DMS 273 (cell line): ENCODE measurements around the gene CSF1R.

Experiments used
- DNase-seq: peaks from one replicate; lab custom pipeline; 2025; ENCODE audit not compliant: unreplicated experiment; lab: John Stamatoyannopoulos, UW

The CSF1R gene

DNA sequence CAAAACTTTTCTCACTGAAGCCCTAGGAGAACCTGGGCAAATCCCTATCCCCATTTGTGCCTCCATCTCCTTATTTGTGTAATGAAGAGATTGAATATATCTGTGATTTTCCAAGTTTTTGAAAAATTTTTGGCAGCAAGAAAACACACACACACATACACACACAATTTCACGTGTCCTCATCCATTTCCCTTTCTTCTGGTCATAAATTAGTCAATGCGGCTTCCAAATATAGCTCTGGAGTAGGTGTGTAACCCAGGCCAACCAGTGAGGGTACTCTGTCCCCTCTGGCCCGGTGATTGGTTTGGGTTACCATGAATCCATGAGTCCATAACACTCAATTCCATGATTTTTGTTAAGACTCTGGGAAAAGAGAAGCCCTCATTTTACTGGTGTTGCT is 12.7 kb downstream of the CSF1R start:
- DNase-seq: no peak

DNA sequence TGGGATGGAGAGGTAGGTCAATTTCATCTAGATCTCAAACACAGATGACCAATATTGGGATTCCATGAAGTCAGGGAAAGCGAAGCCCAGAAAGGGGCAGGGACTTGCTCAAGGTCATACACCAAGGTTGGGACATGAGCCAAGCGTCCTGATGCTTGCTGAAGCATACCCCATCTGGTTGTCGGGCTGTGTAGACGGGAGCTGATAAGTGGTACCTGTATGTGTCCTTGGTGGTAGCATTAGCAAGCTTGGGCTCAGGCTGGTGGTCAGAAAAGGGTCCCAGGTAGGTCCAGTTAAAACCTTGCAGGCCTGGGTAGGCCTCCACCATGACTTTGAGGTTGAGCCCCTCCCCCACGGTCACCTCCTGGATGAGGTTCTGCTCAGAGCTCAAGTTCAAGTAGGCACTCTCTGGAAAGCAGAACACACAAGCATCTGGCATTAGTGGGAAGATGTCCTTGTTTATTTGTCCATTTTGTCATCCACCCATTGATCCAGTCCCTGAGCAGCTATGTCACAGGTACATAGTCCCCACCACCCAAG is 13.2 kb downstream of the CSF1R start:
- DNase-seq: no peak

DNA sequence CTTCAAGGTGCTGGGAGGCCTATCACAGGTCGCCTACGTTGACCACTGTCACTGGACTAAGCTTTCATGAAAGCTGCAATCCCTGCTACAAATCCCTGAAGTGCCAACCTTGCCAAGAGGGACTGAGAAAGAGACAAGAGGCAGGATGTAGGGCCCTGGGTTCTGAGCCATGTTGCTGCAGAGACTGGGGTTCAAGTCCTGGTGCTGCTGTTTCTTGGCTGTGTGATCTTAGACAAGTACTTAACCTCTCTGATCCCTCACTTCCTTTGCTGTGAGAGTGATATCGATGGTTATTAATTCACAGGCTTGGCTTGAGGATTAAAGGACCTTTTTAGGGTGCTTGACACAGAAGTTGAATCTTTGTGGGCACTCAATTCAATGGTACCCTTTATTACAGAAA is 15.5 kb downstream of the CSF1R start:
- DNase-seq: no peak

DNA sequence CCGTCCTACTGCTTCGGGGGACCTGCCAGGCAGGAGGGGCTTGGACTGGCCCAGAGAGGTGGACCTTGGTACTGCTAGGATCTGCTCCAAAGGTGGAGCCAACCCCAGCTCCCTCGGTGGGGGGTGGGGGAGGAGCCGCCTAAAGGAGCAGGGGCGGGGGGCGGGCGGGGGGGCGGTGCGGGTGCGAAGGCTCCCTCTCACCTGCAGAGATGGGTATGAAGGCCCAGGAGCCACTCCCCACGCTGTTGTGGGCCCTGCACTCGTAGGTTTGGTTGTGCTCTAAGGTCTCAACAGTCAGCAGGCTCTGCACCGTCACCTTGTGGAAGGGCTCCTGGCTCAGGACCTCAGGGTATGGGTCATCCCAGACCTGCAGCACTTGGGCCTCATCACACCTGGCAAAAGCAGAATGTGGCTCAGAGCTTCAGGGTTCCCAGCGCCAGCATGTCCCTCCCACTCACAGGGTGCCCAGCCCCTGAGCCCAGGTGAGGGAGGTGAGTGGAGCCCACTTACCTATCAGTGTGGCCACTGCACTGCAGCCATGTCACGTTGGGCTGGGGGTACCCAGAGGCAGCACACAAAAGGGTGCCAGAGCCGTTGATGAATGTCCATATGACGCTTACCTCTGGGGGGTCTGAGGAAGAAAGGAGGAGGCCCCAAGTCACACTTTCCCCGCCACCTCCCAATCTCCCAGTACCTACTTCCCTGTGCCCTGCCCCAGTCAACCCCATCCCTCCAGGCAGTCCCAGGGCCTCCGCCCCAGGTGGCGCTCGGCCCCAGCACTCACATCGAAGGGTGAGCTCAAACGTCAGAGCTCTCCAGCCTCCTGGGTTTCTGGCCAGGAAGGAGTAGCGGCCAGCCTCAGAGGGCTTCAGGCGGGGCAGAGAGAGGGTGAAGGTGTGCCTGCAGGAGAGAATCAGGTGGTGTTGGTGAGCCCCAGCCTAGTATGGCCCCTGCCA is 16.4 kb downstream of the CSF1R start:
- no peak for DNase-seq

DNA sequence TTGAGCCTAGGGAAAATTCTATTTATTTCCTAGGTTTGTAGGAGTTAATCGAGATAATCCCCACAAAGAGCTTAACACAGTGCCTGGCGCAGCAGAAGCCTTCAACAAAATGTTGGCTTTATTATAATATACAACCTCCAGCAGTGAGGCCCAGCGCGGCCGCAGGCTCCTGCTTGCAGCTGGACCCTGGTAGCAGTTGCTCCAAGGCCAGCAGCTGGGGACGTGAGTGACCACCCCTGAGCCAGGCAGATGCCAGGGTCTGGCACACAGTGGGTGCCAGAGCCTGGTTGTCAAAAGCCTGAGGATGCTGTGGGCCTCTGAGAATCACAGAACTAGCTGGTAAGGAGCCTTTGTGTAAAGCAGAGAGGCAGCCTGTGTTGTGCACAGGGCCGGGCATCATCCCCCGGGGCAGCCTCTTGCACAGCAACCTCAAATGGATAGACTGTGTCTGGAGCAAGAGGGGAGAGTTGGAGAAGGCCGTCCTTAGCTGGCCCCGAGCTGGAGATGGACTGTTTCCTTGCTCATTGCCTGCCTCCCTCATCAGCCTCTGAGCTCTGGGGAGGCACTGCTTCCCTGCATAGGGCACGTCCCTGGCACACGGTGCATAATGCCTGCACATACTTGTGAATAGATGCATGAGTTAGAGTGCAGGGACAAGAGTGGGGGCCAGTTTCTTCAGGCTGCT is 17.3 kb downstream of the CSF1R start:
- no peak for DNase-seq

DNA sequence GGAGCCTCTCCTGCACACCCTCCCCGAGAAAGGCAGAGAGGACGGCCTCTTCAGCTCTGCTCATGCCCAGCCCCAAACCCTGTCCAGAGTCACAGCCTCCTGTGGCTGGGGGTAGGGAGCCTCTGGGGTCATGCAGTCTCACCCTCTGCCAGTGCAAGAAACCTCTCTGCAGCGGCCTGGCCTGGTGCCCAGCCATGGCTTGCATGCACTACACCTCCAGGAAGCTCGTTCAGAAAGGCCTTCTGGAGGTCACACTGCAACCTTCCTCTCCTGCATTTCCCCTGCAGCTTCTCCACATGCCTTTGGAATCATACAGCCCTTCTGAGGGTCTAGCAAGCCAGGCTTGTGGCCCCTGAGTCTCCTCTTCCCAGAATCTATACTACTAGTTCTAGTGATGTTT is 17.9 kb downstream of the CSF1R start:
- DNase-seq: no peak

DNA sequence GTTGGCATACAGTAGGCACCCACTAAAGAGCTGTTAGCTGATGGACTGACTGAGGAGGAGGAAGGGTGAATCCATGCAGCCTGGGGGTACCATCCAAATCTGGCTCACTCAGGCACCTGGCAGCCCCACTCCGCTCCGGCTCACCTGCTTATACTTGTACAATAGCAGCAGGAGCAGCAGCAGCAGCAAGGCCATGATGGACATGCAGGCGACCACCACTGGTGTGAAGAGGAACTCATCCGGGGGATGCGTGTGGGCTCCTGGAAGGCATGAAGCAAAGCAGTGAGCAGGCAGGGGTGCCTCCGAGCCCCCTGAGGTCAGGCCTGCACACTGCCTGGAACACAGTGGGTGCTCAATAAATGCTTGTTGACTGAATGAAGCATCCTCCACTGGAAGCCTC is 18.3 kb downstream of the CSF1R start:
- DNase-seq: no peak

DNA sequence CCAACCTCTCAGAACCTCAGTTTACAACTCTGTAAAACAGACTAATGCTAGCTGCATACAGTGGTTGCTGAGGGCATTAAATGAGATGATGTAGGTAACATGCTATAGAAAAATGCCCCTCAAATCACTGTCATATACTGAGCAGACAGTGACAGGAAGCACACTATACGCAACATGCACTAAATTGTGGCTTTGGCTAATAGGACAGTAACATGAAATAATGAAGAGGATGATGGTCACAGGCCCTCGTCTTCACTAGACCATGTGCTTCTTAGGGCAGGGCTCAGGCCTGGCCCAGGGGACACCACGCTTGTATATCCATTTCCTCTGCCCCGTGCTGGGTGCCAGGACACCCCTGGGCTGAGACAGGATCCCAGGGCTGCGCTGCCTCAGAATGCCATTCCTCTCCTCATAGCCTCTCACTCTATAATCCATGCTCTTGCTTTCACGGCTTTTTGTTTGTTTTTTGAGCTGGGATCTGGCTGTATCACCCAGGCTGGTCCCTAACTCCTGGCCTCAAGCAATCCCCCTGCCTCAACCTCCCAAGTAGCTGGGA is 18.9 kb downstream of the CSF1R start:
- DNase-seq: no peak

DNA sequence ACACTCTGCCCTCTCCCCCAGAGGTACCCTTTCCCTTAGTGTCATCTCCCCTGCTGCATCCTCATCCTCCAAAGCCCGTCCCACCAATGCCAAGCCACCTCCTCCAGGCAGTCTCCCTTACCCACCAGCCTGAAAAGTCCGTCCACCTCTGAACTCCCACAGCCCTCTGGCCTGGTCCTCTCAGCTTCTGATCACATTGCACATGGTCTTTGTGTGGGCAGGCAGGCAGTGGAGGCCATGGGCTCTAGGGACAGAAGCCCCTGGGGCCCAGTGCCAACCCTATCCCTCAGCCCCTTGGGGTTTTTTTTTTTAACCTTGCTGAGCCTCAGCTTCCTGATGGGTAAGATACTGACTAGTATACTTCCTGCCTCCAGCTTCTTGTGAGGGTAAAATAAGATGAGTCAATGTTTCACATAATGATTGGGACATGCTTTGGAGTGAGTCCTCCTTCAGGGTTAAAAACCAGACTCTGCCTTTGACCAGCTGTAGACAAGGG is 19.4 kb downstream of the CSF1R start:
- DNase-seq: no peak

DNA sequence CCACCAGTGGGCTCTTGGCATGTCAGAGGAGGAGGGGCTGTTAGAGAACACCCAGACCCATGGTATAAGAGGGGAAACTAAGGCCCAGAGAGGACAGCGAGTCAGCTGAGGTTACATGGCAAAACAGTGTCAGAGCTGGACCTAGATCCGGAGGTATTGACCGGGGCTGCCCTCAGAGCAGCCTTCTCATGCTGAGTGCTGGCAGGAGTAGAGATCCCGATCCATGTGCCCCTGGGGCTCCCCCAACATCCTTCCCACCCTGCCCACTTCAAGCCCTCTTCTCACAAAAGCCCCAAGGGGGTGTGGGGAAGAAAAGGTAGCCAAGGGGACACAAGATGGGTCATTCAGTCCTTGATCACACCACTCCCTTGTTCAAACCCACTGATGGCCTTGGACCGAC is 19.9 kb downstream of the CSF1R start:
- DNase-seq: no peak

DNA sequence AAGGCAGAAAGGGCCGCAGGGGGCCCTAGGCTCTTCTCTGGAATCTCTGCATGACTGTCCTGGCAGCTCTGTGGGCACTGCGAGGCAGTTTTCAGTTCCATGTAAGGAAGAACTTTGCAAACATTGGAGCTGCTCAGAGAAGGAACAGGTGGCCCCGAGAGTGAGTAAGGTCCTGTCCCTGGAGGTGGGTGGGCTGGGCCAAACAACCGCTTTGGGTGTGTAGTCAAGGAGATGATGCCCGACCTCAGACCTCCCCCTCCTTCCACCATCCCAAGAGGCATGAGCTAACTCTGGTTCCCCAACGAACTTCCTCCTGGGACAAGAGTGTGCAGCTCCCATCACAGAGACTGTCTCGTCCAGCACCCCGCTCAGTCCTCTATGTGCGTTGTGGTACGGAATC is 20.5 kb downstream of the CSF1R start:
- no peak for DNase-seq

DNA sequence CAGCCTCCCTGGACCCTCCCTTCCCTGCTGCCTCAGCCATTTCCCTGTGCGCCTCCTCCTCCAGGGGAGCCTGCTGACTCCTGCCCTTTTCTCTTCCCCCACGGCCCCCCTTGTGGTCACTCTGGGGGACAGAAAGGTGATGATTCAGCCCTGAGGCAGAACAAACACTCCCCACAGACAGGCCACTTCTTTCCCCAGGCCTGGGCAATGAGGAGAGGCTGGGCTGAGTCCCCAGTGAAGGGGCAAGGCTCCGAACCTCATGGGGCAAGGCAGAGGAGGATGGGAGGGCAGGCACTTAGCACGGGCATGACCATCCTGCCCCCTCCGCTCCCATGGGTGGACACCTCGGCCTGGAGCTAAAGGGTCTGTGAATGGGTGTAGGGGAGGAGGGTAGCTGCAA is 21.0 kb downstream of the CSF1R start:
- DNase-seq: no peak

DNA sequence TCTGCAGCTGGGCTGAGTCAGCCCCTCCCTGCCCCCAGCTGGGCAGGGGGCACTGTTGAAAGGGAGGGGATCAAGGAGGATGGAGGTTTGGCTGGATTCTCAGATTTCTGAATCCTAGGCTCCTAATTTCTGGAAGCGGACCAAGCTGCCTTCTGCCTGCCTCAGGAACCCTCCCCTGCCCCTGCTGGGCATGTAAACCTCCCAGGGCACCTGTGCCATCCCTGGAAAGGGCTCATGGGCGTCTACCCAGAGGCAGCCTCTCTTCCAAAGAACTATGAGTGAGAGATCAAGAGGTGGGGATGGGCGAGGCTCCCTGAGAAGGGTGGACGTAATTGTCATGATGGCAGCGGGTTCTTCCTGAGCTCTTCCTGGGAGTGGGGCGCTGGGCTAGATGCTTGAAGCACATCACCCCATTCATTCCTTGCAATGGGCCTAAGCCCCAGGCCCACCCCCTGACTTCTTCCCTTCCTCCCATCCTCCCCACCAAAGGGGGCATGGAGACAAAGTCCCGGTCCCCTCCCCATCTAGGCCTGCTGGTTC is 21.6 kb downstream of the CSF1R start:
- no peak for DNase-seq

DNA sequence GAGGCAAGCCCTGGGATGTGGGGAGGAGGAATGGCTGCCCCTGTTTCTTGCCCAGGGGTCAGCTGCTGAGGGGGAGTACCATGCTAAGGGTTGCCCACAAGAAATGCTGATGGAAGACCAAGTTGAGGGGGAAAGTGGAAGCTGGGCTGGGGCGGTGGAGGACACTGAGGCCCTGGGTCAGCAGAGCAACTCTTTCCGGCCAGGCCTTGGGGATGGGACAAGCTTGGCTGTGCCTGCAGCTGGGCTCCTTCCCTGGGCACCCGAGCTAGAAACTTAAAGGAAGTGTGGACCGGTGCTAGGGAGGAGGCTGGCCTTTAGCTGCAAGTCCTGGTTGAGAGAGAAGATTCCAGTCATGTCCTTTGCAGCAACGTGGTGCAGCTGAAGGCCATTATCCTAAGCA is 22.7 kb downstream of the CSF1R start:
- no peak for DNase-seq

DNA sequence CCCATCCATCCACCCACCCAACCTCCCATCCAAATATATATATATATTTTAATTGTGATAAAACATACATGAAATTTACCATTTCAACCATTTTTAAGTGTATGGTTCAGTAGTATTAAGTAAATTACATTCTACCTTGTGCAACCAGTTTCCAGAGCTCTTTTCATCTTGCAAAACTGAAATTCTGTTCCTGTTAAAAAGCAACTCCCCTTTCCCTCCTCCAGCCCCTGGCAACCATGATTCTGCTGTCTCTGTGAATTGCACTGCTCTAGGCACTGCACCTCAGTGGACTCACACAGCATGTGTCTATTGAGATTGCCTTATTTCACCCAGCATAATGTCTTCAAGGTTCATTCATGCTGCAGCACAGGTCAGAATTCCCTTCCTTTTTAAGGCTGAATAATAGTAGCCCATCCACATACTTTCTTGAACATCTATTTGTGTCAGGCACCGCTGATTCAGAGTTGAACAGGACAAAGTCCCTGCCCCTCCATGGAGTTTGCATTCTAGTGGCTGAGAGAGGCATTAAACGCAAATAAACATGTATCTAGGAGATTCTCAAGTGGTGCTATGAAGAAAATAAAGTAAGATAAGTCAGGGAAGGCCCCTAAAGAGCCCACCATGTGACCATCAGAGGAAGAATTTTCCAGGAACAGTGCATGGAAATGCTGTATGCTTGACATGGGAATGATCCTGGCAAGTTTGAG is 24.0 kb downstream of the CSF1R start:
- no peak for DNase-seq

DNA sequence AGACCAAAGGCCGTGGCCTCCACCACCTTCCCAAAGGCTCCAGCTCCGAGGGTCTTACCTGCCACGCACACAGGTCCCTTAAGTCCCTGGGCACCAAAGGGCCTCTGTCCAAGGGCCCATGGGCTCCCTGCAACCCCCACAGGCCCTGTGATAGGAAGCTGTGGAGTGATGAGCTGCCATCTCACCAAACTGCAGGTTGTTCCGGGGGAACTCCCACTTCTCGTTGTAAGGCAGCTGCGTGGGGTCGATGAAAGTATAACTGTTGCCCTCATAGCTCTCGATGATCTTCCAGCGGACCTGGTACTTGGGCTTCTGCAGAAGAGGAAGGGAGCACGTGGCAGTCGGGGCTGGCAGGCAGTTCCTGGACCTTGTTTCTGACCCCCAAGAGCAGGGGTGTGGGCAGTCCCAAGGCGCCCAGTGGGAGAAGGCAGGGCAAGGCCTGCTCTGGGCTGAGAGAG is 24.8 kb downstream of the CSF1R start:
- no peak for DNase-seq

DNA sequence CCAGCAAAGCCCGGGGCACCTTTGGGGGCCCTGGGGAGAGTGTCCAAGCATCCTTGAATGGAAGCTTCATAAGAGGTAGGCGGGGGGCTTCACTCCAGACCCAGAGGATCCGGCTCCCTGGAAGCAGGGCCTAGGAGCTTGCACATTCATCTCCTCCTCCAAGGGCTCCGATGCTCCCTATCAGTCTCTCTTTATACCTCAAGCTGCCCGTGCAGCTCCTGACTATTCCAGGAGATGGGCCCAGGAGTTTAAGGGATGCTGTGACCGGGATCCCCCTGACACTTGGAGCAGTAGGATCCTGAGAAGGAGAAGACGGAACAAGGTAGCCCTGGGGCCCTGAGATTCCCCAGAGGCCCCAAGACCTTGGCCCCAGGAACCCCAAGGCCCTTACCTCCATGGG is 25.9 kb downstream of the CSF1R start:
- DNase-seq: no peak

DNA sequence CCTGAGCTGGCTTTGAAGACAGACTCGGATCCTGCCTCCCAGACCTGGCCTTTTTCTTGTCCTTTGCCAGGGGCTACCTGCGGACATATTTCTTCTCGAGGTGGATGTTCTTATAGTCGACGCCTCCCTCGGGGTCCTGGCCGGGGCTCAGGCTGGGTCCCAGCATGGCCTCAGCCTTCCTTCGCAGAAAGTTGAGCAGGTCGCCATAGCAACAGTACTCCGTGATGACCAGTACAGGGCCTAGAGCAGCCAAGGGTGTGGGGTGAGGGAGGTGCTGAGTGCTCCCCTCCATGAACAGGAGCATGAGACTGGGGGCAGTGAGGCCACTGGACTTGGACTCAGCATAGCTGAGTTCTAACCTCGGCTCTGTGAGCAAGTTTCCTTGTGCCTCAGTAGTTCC is 26.7 kb downstream of the CSF1R start:
- DNase-seq: no peak

DNA sequence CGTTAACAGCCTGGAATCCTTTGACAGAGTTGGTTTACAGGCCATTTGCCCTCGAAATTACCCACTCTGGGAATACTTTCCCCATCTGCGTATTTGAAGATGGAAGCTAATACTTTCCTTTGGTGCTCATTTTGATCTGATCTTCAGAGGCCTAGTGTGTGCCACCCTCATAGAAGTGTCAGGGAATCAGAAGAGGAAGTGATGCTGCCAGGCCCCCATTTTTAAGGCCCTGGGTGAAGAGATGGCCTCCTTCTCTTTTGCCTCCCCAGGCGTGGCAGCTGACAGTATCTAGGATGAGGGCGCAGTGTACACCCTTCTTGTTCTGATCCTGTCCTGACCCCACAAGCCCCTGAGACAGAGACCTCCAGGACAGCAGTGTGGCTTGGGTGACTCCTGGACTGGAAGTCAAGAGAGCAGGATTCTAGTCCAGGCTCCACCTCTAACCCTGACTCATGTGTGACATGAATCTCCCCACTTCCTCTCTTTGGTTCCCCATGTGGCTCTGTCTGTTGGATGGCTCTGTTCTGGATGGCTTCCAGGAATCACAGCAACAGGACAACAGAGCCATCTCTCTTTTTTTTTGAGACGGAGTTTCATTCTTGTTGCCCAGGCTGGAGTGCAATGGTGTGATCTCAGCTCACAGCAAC is 27.8 kb downstream of the CSF1R start:
- DNase-seq: no peak

DNA sequence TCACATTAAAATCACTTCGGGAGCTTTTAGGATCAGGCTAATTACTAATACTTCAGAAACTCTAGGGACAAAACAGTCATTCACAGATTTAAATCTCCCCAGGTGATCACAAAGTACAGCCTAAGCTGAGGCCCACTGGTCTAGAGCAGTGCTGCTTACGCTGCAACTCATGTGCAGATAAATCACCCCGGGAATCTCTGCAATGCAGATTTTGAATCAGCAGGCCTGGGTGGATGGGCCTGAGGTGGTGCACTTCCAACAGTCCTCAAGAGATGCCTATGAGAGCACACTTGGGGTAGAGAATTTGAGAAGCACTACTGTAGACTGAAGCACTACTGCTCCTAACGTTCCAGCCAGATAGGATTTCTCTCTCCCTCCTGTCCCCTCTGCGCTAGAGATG is 28.4 kb downstream of the CSF1R start:
- DNase-seq: no peak
